ENCODE results near the gene MYH6. TPM values are rescaled to one million over a fixed set of nuclear protein-coding genes. Genes with fewer than 3 reads are reported as not detected.
"Not testable (repeated sequence)": the region's sequence is repeated elsewhere in the genome, so short reads cannot be mapped to it uniquely, and the experiment has no call there.

MYH6 gene
- total RNA-seq, 1 donor from 2014 or later = not detected

- no peak for DNase-seq
These were observed 15.5 kb downstream of the MYH6 start for GRCh38 chr14:23392613-23393012.

DNA sequence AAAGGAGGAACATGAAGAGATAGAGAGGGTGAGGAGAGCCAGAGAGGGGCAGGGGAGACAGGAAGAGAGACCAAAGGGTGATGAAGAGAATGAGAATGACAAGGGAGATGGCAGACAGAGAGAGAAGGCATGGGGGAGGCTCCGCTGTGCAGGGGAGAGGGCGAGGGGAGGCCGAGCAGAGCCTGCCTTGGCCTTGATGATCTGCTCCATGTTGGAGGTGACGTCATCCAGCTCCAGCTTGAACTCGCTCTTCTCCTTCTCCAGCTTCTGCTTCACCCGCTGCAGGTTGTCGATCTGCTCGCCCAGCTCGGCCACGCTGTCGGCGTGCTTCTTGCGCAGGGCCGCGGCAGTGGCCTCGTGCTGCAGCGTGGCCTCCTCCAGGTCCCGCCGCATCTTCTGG, 18.2 kb downstream of the MYH6 start:
- not testable (repeated sequence) for DNase-seq

DNA sequence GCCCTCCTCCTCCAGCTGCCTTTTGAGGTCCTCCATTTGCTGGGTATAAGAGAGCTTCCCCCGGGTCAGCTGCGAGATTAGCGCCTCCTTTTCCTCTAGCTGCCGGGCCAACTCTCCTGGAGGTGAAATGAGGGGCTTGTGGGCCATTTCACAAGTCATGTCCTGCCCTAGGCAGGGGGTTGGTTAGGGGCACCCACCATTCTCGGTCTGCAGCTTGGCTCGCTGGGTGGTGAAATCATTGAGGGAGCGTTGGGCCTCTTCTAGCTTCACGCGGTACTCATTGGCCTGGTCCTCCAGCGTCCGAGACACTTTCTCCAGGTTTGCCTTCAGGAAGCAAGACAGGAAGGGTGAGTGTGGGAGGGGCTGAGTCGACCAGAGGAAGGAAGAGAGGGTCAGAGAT, 18.7 kb downstream of the MYH6 start:
- no peak for DNase-seq

- no peak for DNase-seq
These were observed 19.1 kb downstream of the MYH6 start for GRCh38 chr14:23388996-23389395.

- DNase-seq = no peak
These were observed 19.9 kb downstream of the MYH6 start for GRCh38 chr14:23387916-23388882.

GRCh38 chr14:23386999-23387398, 21.1 kb downstream of the MYH6 start:
- DNase-seq = no peak

DNA sequence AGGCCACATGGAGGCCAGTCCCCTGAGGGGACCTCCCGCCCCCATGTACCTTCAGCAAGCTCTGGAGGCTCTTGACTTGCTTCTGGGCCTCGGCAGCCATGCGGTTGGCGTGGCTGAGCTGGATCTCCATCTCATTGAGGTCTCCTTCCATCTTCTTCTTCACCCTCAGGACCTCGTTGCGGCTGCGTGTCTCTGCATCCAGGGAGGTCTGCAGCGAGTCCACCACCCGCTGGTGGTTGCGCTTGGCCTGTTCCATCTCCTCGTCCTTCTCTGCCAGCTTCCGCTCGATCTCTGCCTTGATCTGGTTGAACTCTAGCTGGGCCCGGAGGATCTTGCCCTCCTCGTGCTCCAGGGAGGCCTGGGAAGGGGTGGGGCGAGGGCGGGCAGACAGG, 21.8 kb downstream of the MYH6 start:
- not testable (repeated sequence) for DNase-seq

- DNase-seq = no peak
These were observed 22.3 kb downstream of the MYH6 start for GRCh38 chr14:23385642-23386265.

DNA sequence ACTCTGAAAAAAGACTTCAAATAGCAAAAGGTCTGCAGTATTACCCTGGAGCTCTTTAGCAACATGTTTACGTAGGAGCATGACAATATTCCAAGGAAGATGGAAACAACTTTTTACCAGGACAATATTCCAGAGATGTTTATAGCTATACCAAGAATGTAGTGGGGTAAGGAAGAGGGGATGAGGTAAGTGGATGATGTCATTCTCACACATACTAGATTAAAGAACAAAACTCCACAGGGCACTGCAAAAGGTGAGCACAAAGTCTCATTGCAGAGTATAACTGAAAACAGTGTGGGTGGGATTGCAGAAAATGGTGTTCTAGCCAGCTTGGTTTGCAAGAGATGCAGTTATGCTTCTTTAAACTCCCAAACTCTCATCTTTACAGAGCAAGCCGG, 22.8 kb downstream of the MYH6 start:
- DNase-seq = no peak

- DNase-seq = no peak
These were observed 23.6 kb downstream of the MYH6 start for GRCh38 chr14:23384364-23385080.

- DNase-seq = no peak
These were observed 25.2 kb downstream of the MYH6 start for GRCh38 chr14:23382731-23383440.

DNA sequence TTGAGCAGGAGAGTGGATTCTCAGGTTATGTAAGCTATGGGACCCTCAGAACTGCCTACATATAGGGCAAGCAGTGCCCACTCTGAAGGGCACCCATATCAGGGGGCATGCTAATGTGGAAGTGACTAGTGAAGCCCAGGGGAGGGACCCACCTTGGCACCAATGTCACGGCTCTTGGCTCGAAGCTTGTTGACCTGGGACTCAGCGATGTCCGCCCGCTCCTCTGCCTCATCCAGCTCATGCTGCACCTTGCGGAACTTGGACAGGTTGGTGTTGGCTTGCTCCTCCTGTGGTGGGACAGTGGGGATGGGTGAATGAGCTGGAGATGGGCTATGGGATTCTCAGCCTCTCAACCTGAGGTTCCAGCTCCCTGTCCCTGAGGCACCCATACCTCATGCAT, 25.8 kb downstream of the MYH6 start:
- no peak for DNase-seq

DNA sequence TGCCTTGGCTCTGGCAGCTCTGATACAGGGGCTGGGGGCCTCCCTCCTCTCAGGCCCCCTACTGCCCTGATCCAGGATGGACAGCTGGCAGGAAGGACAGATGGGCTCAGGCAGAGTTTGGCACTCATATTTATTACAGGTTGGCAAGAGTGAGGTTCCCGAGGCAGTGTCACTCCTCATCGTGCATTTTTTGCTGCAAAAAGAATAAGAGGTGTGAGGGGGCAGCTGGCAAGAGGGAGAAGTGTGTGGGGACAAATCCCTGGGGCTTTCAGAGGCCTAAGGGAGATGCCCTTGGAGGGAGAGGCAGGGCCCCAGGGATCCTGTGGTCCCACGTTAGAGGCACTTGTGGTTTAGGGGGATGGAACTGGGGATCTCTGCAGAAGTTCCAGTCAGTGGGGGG, 26.2 kb downstream of the MYH6 start:
- no peak for DNase-seq

- no peak for DNase-seq
These were observed 27.1 kb downstream of the MYH6 start for GRCh38 chr14:23380976-23381375.

- DNase-seq = no peak
These were observed 27.7 kb downstream of the MYH6 start for GRCh38 chr14:23380197-23380914.

GRCh38 chr14:23379366-23380196, 28.5 kb downstream of the MYH6 start:
- DNase-seq = no peak

- no peak for DNase-seq
These were observed 29.4 kb downstream of the MYH6 start for GRCh38 chr14:23378612-23379220.

- DNase-seq = no peak
These were observed 30.2 kb downstream of the MYH6 start for GRCh38 chr14:23377573-23378563.

DNA sequence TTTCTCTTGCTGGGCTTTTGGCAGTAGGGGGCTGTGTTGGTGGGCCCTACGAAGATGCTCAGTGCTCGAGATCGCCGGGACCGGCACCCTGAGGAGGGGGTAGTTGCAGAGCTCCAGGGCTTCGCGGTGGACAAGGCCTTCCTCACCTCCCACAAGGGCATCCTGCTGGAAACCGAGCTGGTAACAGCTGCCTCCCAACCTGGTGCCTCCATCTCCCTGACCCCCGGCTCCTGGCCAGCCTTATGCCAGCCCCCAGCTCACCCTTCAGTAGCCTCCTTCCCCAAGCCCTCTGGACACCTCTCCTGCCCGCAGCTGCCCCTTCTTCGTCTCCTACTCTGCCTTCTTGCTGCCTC, 30.9 kb downstream of the MYH6 start:
- DNase-seq = no peak
